HepG2 (cell line): ENCODE data around the gene DPYD. TPM values are rescaled to one million over a fixed set of nuclear protein-coding genes. Genes with fewer than 3 reads are reported as not detected.

Experiments
- ATAC-seq: fragments of 200-7000 bp; cut with Tn5 transposase; 3 replicates; pipeline ENCODE4 v1.9.1; 2020; ENCODE audit warnings: mild to moderate bottlenecking, moderate library complexity
- BruUV-seq: library from RNA; stranded (reverse); fragments of 400-500 nt; replicated peaks from 2 replicates; lab custom pipeline; 2021; lab: Mats Ljungman, UMichigan
- CTCF ChIA-PET: fragments of 300-600 bp; formaldehyde crosslinking; extraction: SDS; loops from one replicate; lab custom pipeline; 2021; ENCODE audit warnings: low total read pairs, inconsistent platforms, low intra/inter-chr PET ratio; lab: Yijun Ruan, JAX
- POLR2A ChIA-PET: fragments of 350-600 bp; sonication (Branson Sonifier 250); formaldehyde crosslinking; loops from one replicate; lab custom pipeline; 2020; ENCODE audit warnings: antibody characterized with exemption, inconsistent platforms; lab: Yijun Ruan, JAX
- DNase-seq: peaks from one replicate; pipeline ENCODE4 v3.0.0-alpha.2; 2015; ENCODE audit warnings: low spot score
- FAIRE-seq: peaks from 3 replicates; lab custom pipeline; 2011; peaks lifted over from hg19 to GRCh38; lab: Jason Lieb, UNC
- H2AFZ ChIP-seq: one replicate; pipeline ENCODE4 v1.6.1; 2011; ENCODE audit warnings: low read length, inconsistent platforms
- H3K27ac ChIP-seq: fragments of 300-600 bp; 3 replicates; pipeline ENCODE4 v1.8.0; 2011; ENCODE audit warnings: mixed run types, mild to moderate bottlenecking, mixed read lengths, low read length, inconsistent platforms; ENCODE audit not compliant: insufficient read depth; ENCODE audit errors: extremely low read length
- H3K27me3 ChIP-seq, 2 experiments: fragments of 200-600 bp in 1 of 2; 2 replicates in 1 of 2; 3 replicates in 1 of 2; pipeline versions ENCODE4 v1.6.0 to v1.8.0; 2011; ENCODE audit warnings: low read length in 2 of 2, mild to moderate bottlenecking in 2 of 2, moderate library complexity in 2 of 2, inconsistent platforms in 1 of 2; ENCODE audit not compliant: insufficient read depth in 2 of 2, control insufficient read depth in 1 of 2
- H3K36me3 ChIP-seq, 2 experiments: fragments of 200-600 bp in 1 of 2; replicated peaks in 1 of 2; 2 replicates in 1 of 2; 3 replicates in 1 of 2; pipeline versions ENCODE4 v1.5.1 to v1.8.0; 2011; ENCODE audit warnings: low read length in 2 of 2, inconsistent platforms in 1 of 2; ENCODE audit not compliant: insufficient read depth in 2 of 2, control insufficient read depth in 1 of 2
- H3K4me1 ChIP-seq: 2 replicates; pipeline ENCODE4 v1.5.1; 2012; ENCODE audit warnings: low read length, inconsistent platforms; ENCODE audit not compliant: insufficient read depth
- H3K4me2 ChIP-seq: 2 replicates; pipeline ENCODE4 v1.6.0; 2011; ENCODE audit warnings: low read depth, low read length, inconsistent platforms
- H3K4me3 ChIP-seq, 3 experiments: fragments of 200-600 bp in 1 of 3; sonication (generic), shearing (Covaris generic) in 1 of 3; replicated peaks in 1 of 3; 2 replicates each; pipeline ENCODE4 v1.5.1; 2011 to 2016; ENCODE audit warnings: low read length in 3 of 3, inconsistent platforms in 2 of 3, low read depth in 2 of 3, mild to moderate bottlenecking in 2 of 3, control low read depth in 1 of 3, mixed read lengths in 1 of 3; ENCODE audit not compliant: insufficient read depth in 1 of 3
- H3K79me2 ChIP-seq: one replicate; pipeline ENCODE4 v1.6.1; 2011; ENCODE audit warnings: low read length, inconsistent platforms; ENCODE audit not compliant: insufficient read depth
- H3K9ac ChIP-seq: 2 replicates; pipeline ENCODE4 v1.6.0; 2011; ENCODE audit warnings: mild to moderate bottlenecking, low read depth, low read length, inconsistent platforms; ENCODE audit not compliant: insufficient read depth
- H3K9me3 ChIP-seq: 2 replicates; pipeline ENCODE4 v1.5.1; 2012; ENCODE audit warnings: mild to moderate bottlenecking, low read length
- H4K20me1 ChIP-seq: 2 replicates; pipeline ENCODE4 v1.6.0; 2011; ENCODE audit warnings: inconsistent platforms, mild to moderate bottlenecking, low read length, moderate library complexity; ENCODE audit not compliant: insufficient read depth
- AGO1 ChIP-seq: fragments of 200-400 bp; formaldehyde crosslinking; IDR thresholded peaks from 2 replicates; pipeline ENCODE4 v1.6.1; 2017; ENCODE audit warnings: mild to moderate bottlenecking, low read depth, low read length, moderate library complexity; ENCODE audit not compliant: poor library complexity, severe bottlenecking
- ARID4A ChIP-seq: sonication (generic); formaldehyde crosslinking; IDR thresholded peaks from 2 replicates; pipeline ENCODE4 v1.5.0; 2020; ENCODE audit warnings: mild to moderate bottlenecking, missing genetic modification reagents, borderline replicate concordance
- CAMTA2 ChIP-seq: sonication (generic); formaldehyde crosslinking; IDR thresholded peaks from 2 replicates; pipeline ENCODE4 v1.4.0; 2020; ENCODE audit warnings: mild to moderate bottlenecking, missing genetic modification reagents, borderline replicate concordance
- HES4 ChIP-seq: sonication (generic); formaldehyde crosslinking; IDR thresholded peaks from 2 replicates; pipeline ENCODE4 v1.9.0; 2021; ENCODE audit warnings: mild to moderate bottlenecking, missing genetic modification reagents, borderline replicate concordance
- MIXL1 ChIP-seq: IDR thresholded peaks from 2 replicates; pipeline ENCODE4 v1.6.1; 2016
- NR2F2 ChIP-seq: IDR thresholded peaks from 2 replicates; pipeline ENCODE4 v1.6.1; 2012; ENCODE audit warnings: low read depth, inconsistent platforms, borderline replicate concordance
- SIN3B ChIP-seq: fragments of 150-350 bp; IDR thresholded peaks from 2 replicates; pipeline ENCODE4 v1.6.1; 2014; ENCODE audit warnings: low read length
- SIX1 ChIP-seq: sonication (generic); formaldehyde crosslinking; IDR thresholded peaks from 2 replicates; pipeline ENCODE4 v1.4.0; 2020; ENCODE audit warnings: missing genetic modification reagents, borderline replicate concordance
- SNAPC5 ChIP-seq: sonication (generic); formaldehyde crosslinking; IDR thresholded peaks from 2 replicates; pipeline ENCODE4 v1.8.1; 2023; ENCODE audit warnings: mild to moderate bottlenecking, missing genetic modification reagents, borderline replicate concordance
- TCF12 ChIP-seq, 2 experiments: fragments of 450-650 bp in 1 of 2; sonication (generic) in 1 of 2; formaldehyde crosslinking in 1 of 2; IDR thresholded peaks; 2 replicates each; pipeline versions ENCODE4 v1.6.1 to v1.8.0; 2017 to 2022; ENCODE audit warnings: antibody characterized with exemption in 1 of 2, mild to moderate bottlenecking in 1 of 2, missing genetic modification reagents in 1 of 2, moderate library complexity in 1 of 2
- ZBTB3 ChIP-seq: sonication (generic); formaldehyde crosslinking; IDR thresholded peaks from 2 replicates; pipeline ENCODE4 v1.4.0; 2020; ENCODE audit warnings: low read depth, mild to moderate bottlenecking, moderate library complexity, missing genetic modification reagents, borderline replicate concordance
- ZIK1 ChIP-seq: sonication (generic); formaldehyde crosslinking; IDR thresholded peaks from 2 replicates; pipeline ENCODE4 v1.5.0; 2020; ENCODE audit warnings: mild to moderate bottlenecking, low read depth, missing genetic modification reagents, borderline replicate concordance
- ZNF430 ChIP-seq: sonication (generic); formaldehyde crosslinking; IDR thresholded peaks from 2 replicates; pipeline ENCODE4 v1.9.0; 2021; ENCODE audit warnings: mild to moderate bottlenecking, missing genetic modification reagents
- ZNF878 ChIP-seq: sonication (generic); formaldehyde crosslinking; IDR thresholded peaks from 2 replicates; pipeline ENCODE4 v1.8.1; 2023; ENCODE audit warnings: mild to moderate bottlenecking, missing genetic modification reagents, moderate library complexity
- WGBS: methylation state at CpG from one replicate; pipeline ENCODE4 v1.1.6; 2017; ENCODE audit warnings: low lambda C conversion rate; 5-methylcytosine and 5-hydroxymethylcytosine counted together
- in situ Hi-C: cut with HindIII; loops from 2 replicates; pipeline ENCODE4 v1.10.0; 2017; ENCODE audit warnings: low pct_unique_long_range_greater_than_20kb; ENCODE audit not compliant: extremely low pct_ligation_motif_present
- intact Hi-C: fragments of 100-400 bp; cut with micrococcal nuclease; formaldehyde crosslinking; loops from one replicate; pipeline ENCODE4 v1.10.0; 2022; ENCODE audit not compliant: unreplicated experiment
- polyA plus RNA-seq, 8 experiments: library from polyadenylated mRNA; depleted of rRNA in 3 of 8; stranded (reverse) in 7 of 8; unstranded in 1 of 8; fragments of >200 nt; fragmentation: Illumina TruSeq in 4 of 8; extraction: Trizol in 4 of 8; gene quantifications; 2 replicates each; pipeline versions ENCODE4 v1.2.1 to v1.2.3, GENCODE V29; 2011 to 2016; ENCODE audit warnings: low read depth in 4 of 8, missing spikeins in 1 of 8, mixed read lengths in 1 of 8; ENCODE audit not compliant: insufficient read depth in 1 of 8
- total RNA-seq, 5 experiments: library from RNA; depleted of rRNA; stranded (reverse); fragments of >200 nt; fragmentation: Illumina TruSeq; extraction: Trizol; gene quantifications; 2 replicates each; pipeline ENCODE4 v1.2.3, GENCODE V29; 2016; ENCODE audit warnings: low read depth in 1 of 5
- TF ChIP-seq, protein P1 (sequence below): sonication (generic); formaldehyde crosslinking; conservative IDR thresholded peaks from 2 replicates; pipeline ENCODE4 v1.8.1; 2023; ENCODE audit warnings: missing genetic modification reagents
- TF ChIP-seq, protein P2 (sequence below): sonication (generic); formaldehyde crosslinking; IDR thresholded peaks from 2 replicates; pipeline ENCODE4 v1.9.0; 2021; ENCODE audit warnings: missing genetic modification reagents, borderline replicate concordance

The DPYD gene
- total and polyA plus RNA-seq, 2 of the 13 experiments (the other 11 are each of a cell fraction or from before 2014, with no cell fraction given) = 1.3 to 3.4 TPM

DNA sequence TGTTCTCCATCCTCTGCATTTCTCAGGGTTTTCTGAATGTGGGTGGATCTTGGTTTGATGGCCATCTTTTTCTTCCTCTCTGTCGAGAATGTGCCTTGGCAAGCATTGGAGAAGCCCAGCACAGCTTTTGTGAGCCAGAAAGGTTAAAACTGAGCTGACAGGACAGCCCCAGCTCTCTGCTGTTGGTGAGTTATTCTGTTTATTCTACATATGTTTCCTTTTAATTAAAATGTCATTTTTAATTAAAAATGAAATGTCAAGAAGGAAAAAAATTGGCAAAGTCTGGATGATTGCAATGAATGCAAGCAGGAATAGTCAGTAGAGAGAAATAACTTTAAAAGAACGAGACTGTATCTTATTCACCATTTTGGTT lies 873.4 kb downstream of the DPYD start:
- no peak overlapping the region for H3K4me3 ChIP-seq
- no TSS peak for BruUV-seq
- intact Hi-C loops = no loop called here
- H3K27me3 ChIP-seq = no peaks in the 10 kb centered on the region
- TF ChIP-seq ZBTB3 (CRISPR knock-in tag) (no peak), NR2F2 (no peak), CAMTA2 (no peak), SIN3B (no peak), ZNF430 (CRISPR knock-in tag) (no peak), AGO1 (no peak), HES4 (CRISPR knock-in tag) (no peak), ZNF878 (CRISPR knock-in tag) (no peak), ZIK1 (CRISPR knock-in tag) (no peak), TCF12 (IDR thresholded peaks at IDR 0.05) (no peak), TCF12 (CRISPR knock-in tag; IDR thresholded peaks at IDR 0.05) (no peak), SNAPC5 (CRISPR knock-in tag) (no peak), SIX1 (CRISPR knock-in tag) (no peak), MIXL1 (CRISPR knock-in tag) (no peak), ARID4A (CRISPR knock-in tag) (no peak)
- TF ChIP-seq, protein P1, sequence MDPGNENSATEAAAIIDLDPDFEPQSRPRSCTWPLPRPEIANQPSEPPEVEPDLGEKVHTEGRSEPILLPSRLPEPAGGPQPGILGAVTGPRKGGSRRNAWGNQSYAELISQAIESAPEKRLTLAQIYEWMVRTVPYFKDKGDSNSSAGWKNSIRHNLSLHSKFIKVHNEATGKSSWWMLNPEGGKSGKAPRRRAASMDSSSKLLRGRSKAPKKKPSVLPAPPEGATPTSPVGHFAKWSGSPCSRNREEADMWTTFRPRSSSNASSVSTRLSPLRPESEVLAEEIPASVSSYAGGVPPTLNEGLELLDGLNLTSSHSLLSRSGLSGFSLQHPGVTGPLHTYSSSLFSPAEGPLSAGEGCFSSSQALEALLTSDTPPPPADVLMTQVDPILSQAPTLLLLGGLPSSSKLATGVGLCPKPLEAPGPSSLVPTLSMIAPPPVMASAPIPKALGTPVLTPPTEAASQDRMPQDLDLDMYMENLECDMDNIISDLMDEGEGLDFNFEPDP (CRISPR knock-in tag) = no peak
- TF ChIP-seq, protein P2, sequence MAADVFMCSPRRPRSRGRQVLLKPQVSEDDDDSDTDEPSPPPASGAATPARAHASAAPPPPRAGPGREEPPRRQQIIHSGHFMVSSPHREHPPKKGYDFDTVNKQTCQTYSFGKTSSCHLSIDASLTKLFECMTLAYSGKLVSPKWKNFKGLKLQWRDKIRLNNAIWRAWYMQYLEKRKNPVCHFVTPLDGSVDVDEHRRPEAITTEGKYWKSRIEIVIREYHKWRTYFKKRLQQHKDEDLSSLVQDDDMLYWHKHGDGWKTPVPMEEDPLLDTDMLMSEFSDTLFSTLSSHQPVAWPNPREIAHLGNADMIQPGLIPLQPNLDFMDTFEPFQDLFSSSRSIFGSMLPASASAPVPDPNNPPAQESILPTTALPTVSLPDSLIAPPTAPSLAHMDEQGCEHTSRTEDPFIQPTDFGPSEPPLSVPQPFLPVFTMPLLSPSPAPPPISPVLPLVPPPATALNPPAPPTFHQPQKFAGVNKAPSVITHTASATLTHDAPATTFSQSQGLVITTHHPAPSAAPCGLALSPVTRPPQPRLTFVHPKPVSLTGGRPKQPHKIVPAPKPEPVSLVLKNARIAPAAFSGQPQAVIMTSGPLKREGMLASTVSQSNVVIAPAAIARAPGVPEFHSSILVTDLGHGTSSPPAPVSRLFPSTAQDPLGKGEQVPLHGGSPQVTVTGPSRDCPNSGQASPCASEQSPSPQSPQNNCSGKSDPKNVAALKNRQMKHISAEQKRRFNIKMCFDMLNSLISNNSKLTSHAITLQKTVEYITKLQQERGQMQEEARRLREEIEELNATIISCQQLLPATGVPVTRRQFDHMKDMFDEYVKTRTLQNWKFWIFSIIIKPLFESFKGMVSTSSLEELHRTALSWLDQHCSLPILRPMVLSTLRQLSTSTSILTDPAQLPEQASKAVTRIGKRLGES (CRISPR knock-in tag) = no peak
- DNase-seq (no peak), FAIRE-seq (no peak), ATAC-seq (no peak)
- ChIA-PET POLR2A (no interaction called here), CTCF (no interaction called here)
- no peak overlapping the region for H2AFZ ChIP-seq
- no peak overlapping the region for H3K9ac ChIP-seq
- no peaks in the 10 kb centered on the region for H3K4me1 ChIP-seq
- H3K36me3 ChIP-seq = no peaks in the 10 kb centered on the region
- no peak overlapping the region for H3K4me2 ChIP-seq
- H3K27ac ChIP-seq = no peak overlapping the region
- no peaks in the 10 kb centered on the region for H4K20me1 ChIP-seq
- peaks cover 17% of the 10 kb centered on the region; the same call in 1 of the 2 replicates for H3K9me3 ChIP-seq
- H3K79me2 ChIP-seq = no peaks in the 10 kb centered on the region
- WGBS = 1% methylated on average over 2 of the region's 2 CpGs
- in situ Hi-C loops = no loop called here
